Neural cell (in vitro differentiated cells): ENCODE data around the gene SLX4IP. TPM values are rescaled to one million over a fixed set of nuclear protein-coding genes. Genes with fewer than 3 reads are reported as not detected.

Source experiments
- H2AFZ ChIP-seq: fragments of 200-600, 300-800 bp; sonication (generic), shearing (Covaris generic); 2 replicates; pipeline ENCODE4 v1.6.0; 2014; ENCODE audit warnings: low read depth, mild to moderate bottlenecking, antibody characterized with exemption, low read length, moderate library complexity
- H3F3A ChIP-seq: fragments of 200-600 bp; shearing (Covaris generic); 2 replicates; pipeline ENCODE4 v1.6.1; 2016; ENCODE audit warnings: mild to moderate bottlenecking, moderate library complexity, mixed read lengths, antibody characterized with exemption, low read length; ENCODE audit not compliant: insufficient read depth, poor library complexity, severe bottlenecking
- H3K27ac ChIP-seq: fragments of 200-600, 300-800 bp; sonication (generic), shearing (Covaris generic); 2 replicates; pipeline ENCODE4 v1.5.1; 2014; ENCODE audit warnings: mild to moderate bottlenecking, low read length, moderate library complexity
- H3K27me3 ChIP-seq: fragments of 300-800, 200-600 bp; sonication (generic), shearing (Covaris generic); 2 replicates; pipeline ENCODE4 v1.6.0; 2014; ENCODE audit warnings: mild to moderate bottlenecking, low read depth, low read length, moderate library complexity; ENCODE audit not compliant: insufficient read depth
- H3K36me3 ChIP-seq: fragments of 300-800, 200-600 bp; sonication (generic), shearing (Covaris generic); 2 replicates; pipeline ENCODE4 v1.5.1; 2014; ENCODE audit warnings: mild to moderate bottlenecking, antibody characterized with exemption, low read length, moderate library complexity; ENCODE audit not compliant: insufficient read depth
- H3K4me2 ChIP-seq: fragments of 300-800, 200-600 bp; sonication (generic), shearing (Covaris generic); 2 replicates; pipeline ENCODE4 v1.6.0; 2014; ENCODE audit warnings: mild to moderate bottlenecking, low read length
- H3K4me3 ChIP-seq: fragments of 300-800, 200-600 bp; sonication (generic), shearing (Covaris generic); 2 replicates; pipeline ENCODE4 v1.5.1; 2014; ENCODE audit warnings: mild to moderate bottlenecking, low read length, moderate library complexity
- H3K79me2 ChIP-seq: fragments of 200-600 bp; shearing (Covaris generic); replicated peaks from 2 replicates; pipeline ENCODE4 v1.6.0; 2014; ENCODE audit warnings: mild to moderate bottlenecking, low read length, moderate library complexity; ENCODE audit not compliant: insufficient read depth
- H3K9ac ChIP-seq: fragments of 300-800, 200-600 bp; sonication (generic), shearing (Covaris generic); 2 replicates; pipeline ENCODE4 v1.6.1; 2016; ENCODE audit warnings: mild to moderate bottlenecking, low read length, mixed read lengths
- H3K9me2 ChIP-seq: fragments of 200-600 bp; shearing (Covaris generic); 2 replicates; pipeline ENCODE4 v1.6.1; 2016; ENCODE audit warnings: mild to moderate bottlenecking, low read length, mixed read lengths; ENCODE audit not compliant: insufficient read depth
- H3K9me3 ChIP-seq: fragments of 200-600, 300-800 bp; sonication (generic), shearing (Covaris generic); 2 replicates; pipeline ENCODE4 v1.6.1; 2016; ENCODE audit warnings: mild to moderate bottlenecking, mixed run types, low read length, moderate library complexity, mixed read lengths
- H4K20me1 ChIP-seq: fragments of 200-600 bp; shearing (Covaris generic); 2 replicates; pipeline ENCODE4 v1.6.1; 2016; ENCODE audit warnings: mild to moderate bottlenecking, mixed run types; ENCODE audit not compliant: insufficient read depth
- EP300 ChIP-seq: fragments of 450-650 bp; conservative IDR thresholded peaks from 2 replicates; pipeline ENCODE4 v1.6.1; 2014; ENCODE audit warnings: antibody characterized with exemption, mild to moderate bottlenecking, moderate library complexity; ENCODE audit not compliant: poor library complexity, severe bottlenecking
- EZH2 ChIP-seq: fragments of 200-600, 300-800 bp; shearing (Covaris generic), sonication (generic); IDR thresholded peaks from 2 replicates; pipeline ENCODE4 v1.6.1; 2014; ENCODE audit warnings: antibody characterized with exemption, low read length, borderline replicate concordance, mild to moderate bottlenecking; ENCODE audit not compliant: insufficient read depth, poor library complexity, severe bottlenecking
- MXI1 ChIP-seq: fragments of 450-650 bp; conservative IDR thresholded peaks from 2 replicates; pipeline ENCODE4 v1.6.1; 2014; ENCODE audit warnings: antibody characterized with exemption, mild to moderate bottlenecking; ENCODE audit not compliant: poor library complexity, severe bottlenecking
- POLR2AphosphoS5 ChIP-seq: IDR thresholded peaks from 2 replicates; pipeline ENCODE4 v1.6.1; 2012
- RAD21 ChIP-seq: fragments of 450-650 bp; conservative IDR thresholded peaks from 2 replicates; pipeline ENCODE4 v1.6.1; 2014; ENCODE audit warnings: antibody characterized with exemption, mild to moderate bottlenecking, moderate library complexity
- SMC3 ChIP-seq: fragments of 450-650 bp; conservative IDR thresholded peaks from 2 replicates; pipeline ENCODE4 v1.6.1; 2014; ENCODE audit warnings: antibody characterized with exemption, mild to moderate bottlenecking, moderate library complexity; ENCODE audit not compliant: poor library complexity
- polyA plus RNA-seq: library from polyadenylated mRNA; depleted of rRNA; stranded (reverse); fragments of >200 nt; gene quantifications from 2 replicates; pipeline ENCODE4 v1.2.3, GENCODE V29; 2014
- TF ChIP-seq, protein P1 (sequence below): IDR thresholded peaks from 2 replicates; pipeline ENCODE4 v1.6.1; 2012; ENCODE audit warnings: borderline replicate concordance
- TF ChIP-seq, protein P2 (sequence below): fragments of 450-650 bp; IDR thresholded peaks from 2 replicates; pipeline ENCODE4 v1.5.1; 2014; ENCODE audit warnings: antibody characterized with exemption, mild to moderate bottlenecking, moderate library complexity; ENCODE audit not compliant: poor library complexity, severe bottlenecking

SLX4IP gene
- polyA plus RNA-seq, 1 donor from 2014 or later: 6.4 TPM

DNA sequence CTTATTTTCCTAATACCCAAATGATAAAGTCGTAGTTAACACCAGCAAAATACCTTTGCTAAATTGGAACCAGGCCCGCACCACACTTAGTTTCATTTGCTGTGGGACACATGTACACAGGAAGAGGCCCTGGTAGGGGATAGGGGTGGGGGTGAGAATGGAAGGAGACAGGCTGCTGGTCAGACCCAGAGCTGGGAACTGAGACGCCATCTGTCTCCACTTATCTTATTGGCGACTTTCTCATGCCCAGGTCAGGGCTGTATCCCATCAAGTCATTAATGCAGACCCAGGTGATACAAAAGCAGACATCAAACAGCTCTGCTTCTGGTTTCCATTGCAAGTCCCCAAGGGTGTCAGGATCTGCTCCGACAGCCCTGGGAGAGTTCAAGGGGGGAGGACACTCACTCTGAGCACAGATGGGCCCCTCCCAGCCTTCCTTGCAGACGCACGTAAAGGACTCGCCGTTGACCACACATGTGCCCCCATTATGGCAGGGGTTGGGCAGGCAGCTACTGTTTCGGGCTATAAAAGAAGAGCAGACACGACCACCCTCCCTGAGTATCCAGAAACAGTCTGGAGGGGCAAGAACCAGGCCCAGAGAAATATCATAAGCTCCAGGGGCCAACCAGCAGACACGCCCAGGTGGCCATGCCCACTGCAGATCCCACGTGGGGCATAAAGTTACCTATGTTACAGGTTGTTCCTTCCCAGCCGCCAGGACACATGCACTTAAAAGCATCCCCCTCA lies 209.5 kb downstream of the SLX4IP start:
- H3K27ac ChIP-seq: no peak overlapping the region
- H3K9ac ChIP-seq: no peak overlapping the region
- no peaks in the 10 kb centered on the region for H3K79me2 ChIP-seq
- H3K4me3 ChIP-seq: no peak overlapping the region
- H3K27me3 ChIP-seq: no peaks in the 10 kb centered on the region
- H3K4me2 ChIP-seq: no peak overlapping the region
- no peak overlapping the region for H2AFZ ChIP-seq
- TF ChIP-seq, protein P1, sequence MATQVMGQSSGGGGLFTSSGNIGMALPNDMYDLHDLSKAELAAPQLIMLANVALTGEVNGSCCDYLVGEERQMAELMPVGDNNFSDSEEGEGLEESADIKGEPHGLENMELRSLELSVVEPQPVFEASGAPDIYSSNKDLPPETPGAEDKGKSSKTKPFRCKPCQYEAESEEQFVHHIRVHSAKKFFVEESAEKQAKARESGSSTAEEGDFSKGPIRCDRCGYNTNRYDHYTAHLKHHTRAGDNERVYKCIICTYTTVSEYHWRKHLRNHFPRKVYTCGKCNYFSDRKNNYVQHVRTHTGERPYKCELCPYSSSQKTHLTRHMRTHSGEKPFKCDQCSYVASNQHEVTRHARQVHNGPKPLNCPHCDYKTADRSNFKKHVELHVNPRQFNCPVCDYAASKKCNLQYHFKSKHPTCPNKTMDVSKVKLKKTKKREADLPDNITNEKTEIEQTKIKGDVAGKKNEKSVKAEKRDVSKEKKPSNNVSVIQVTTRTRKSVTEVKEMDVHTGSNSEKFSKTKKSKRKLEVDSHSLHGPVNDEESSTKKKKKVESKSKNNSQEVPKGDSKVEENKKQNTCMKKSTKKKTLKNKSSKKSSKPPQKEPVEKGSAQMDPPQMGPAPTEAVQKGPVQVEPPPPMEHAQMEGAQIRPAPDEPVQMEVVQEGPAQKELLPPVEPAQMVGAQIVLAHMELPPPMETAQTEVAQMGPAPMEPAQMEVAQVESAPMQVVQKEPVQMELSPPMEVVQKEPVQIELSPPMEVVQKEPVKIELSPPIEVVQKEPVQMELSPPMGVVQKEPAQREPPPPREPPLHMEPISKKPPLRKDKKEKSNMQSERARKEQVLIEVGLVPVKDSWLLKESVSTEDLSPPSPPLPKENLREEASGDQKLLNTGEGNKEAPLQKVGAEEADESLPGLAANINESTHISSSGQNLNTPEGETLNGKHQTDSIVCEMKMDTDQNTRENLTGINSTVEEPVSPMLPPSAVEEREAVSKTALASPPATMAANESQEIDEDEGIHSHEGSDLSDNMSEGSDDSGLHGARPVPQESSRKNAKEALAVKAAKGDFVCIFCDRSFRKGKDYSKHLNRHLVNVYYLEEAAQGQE: no peak
- no peak for TF ChIP-seq EP300
- TF ChIP-seq EZH2: no peak
- TF ChIP-seq SMC3: no peak
- TF ChIP-seq POLR2AphosphoS5: no peak
- TF ChIP-seq RAD21: no peak
- H3K9me3 ChIP-seq: no peaks in the 10 kb centered on the region
- no peaks in the 10 kb centered on the region for H3F3A ChIP-seq
- H3K36me3 ChIP-seq: peaks cover 28% of the 10 kb centered on the region
- no peaks in the 10 kb centered on the region for H3K9me2 ChIP-seq
- H4K20me1 ChIP-seq: no peaks in the 10 kb centered on the region

DNA sequence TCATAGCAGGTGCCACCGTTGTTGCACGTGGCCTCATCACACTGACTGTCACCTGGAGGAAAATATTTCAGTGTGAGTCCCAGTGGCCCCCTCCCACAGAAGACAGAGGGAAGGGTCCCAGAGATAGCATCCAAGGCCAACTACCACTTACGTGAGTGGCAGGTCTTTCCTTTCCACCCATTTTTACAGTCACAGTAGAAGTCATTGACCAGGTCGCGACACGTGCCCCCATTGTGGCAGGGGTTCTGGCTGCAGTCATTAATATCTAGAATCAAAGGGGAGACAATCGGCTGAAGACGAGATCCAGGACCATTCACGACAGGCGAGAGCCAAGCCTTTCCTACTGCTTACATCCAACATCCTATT lies 210.1 kb downstream of the SLX4IP start:
- Histone ChIP-seq H3K79me2 (no peaks in the 10 kb centered on the region), H4K20me1 (no peaks in the 10 kb centered on the region), H3K36me3 (peaks cover 25% of the 10 kb centered on the region)

More for the DNA sequence above, 210.1 kb downstream of the SLX4IP start:
- H3K27me3 ChIP-seq: no peaks in the 10 kb centered on the region
- H3K27ac ChIP-seq: no peak overlapping the region
- H3K9me3 ChIP-seq: no peaks in the 10 kb centered on the region
- no peaks in the 10 kb centered on the region for H3F3A ChIP-seq
- H2AFZ ChIP-seq: no peak overlapping the region
- TF ChIP-seq MXI1 (no peak), POLR2AphosphoS5 (no peak)
- TF ChIP-seq, protein P2, sequence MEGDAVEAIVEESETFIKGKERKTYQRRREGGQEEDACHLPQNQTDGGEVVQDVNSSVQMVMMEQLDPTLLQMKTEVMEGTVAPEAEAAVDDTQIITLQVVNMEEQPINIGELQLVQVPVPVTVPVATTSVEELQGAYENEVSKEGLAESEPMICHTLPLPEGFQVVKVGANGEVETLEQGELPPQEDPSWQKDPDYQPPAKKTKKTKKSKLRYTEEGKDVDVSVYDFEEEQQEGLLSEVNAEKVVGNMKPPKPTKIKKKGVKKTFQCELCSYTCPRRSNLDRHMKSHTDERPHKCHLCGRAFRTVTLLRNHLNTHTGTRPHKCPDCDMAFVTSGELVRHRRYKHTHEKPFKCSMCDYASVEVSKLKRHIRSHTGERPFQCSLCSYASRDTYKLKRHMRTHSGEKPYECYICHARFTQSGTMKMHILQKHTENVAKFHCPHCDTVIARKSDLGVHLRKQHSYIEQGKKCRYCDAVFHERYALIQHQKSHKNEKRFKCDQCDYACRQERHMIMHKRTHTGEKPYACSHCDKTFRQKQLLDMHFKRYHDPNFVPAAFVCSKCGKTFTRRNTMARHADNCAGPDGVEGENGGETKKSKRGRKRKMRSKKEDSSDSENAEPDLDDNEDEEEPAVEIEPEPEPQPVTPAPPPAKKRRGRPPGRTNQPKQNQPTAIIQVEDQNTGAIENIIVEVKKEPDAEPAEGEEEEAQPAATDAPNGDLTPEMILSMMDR: no peak
- H3K9ac ChIP-seq: no peak overlapping the region
- no peak overlapping the region for H3K4me3 ChIP-seq
- no peak overlapping the region for H3K4me2 ChIP-seq
- H3K9me2 ChIP-seq: no peaks in the 10 kb centered on the region
